Measurements from ENCODE around the gene ULBP2.
"Not testable (repeated sequence)": the region's sequence is repeated elsewhere in the genome, so short reads cannot be mapped to it uniquely, and the experiment has no call there.

Gene ULBP2

DNA sequence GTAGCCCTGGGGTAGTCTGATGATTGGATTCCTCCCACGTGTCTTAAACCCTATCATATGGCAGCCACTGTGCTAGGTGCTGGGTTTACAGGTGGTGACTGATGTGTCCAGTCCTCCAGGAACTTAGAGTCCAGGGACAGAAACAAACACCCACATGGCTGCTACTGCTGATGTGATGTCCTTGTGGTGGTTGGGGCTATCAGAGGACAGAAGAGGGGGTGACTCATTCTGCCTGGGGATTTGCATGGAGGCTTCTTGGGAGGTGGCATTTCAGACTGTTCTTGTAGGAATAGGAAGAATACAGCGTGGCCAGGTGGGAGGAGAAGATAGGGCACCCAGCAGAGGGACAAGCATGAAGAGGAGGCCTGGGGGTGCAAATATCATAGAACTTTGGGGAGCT lies 28.7 kb upstream of the ULBP2 start:
- H3K9ac ChIP-seq (ENCODE audit: low read depth, low read length), result no peak overlapping the region
- H3K4me1 ChIP-seq (ENCODE audit: control insufficient read depth, insufficient read depth, low read length), result no peaks in the 10 kb centered on the region
- no peaks in the 10 kb centered on the region for H3K36me3 ChIP-seq (ENCODE audit: control insufficient read depth, insufficient read depth, low read length)
- no peak overlapping the region for H3K4me3 ChIP-seq (ENCODE audit: low read depth, low read length)
- peaks cover 10% of the 10 kb centered on the region for H3K27me3 ChIP-seq (ENCODE audit: control insufficient read depth, insufficient read depth, low read length)
- no peaks in the 10 kb centered on the region for H3K9me3 ChIP-seq (ENCODE audit: control insufficient read depth, insufficient read depth, low read length)

- Histone ChIP-seq H3K4me1 (ENCODE audit: control insufficient read depth, insufficient read depth, low read length) (no peaks in the 10 kb centered on the region), H3K9me3 (ENCODE audit: control insufficient read depth, insufficient read depth, low read length) (no peaks in the 10 kb centered on the region), H3K9ac (ENCODE audit: low read depth, low read length) (no peak overlapping the region), H3K4me3 (ENCODE audit: low read depth, low read length) (no peak overlapping the region), H3K36me3 (ENCODE audit: control insufficient read depth, insufficient read depth, low read length) (no peaks in the 10 kb centered on the region), H3K27me3 (ENCODE audit: control insufficient read depth, insufficient read depth, low read length) (peaks cover 15% of the 10 kb centered on the region)
Measured at GRCh38 chr6:149913540-149914240, 28.1 kb upstream of the ULBP2 start.

DNA sequence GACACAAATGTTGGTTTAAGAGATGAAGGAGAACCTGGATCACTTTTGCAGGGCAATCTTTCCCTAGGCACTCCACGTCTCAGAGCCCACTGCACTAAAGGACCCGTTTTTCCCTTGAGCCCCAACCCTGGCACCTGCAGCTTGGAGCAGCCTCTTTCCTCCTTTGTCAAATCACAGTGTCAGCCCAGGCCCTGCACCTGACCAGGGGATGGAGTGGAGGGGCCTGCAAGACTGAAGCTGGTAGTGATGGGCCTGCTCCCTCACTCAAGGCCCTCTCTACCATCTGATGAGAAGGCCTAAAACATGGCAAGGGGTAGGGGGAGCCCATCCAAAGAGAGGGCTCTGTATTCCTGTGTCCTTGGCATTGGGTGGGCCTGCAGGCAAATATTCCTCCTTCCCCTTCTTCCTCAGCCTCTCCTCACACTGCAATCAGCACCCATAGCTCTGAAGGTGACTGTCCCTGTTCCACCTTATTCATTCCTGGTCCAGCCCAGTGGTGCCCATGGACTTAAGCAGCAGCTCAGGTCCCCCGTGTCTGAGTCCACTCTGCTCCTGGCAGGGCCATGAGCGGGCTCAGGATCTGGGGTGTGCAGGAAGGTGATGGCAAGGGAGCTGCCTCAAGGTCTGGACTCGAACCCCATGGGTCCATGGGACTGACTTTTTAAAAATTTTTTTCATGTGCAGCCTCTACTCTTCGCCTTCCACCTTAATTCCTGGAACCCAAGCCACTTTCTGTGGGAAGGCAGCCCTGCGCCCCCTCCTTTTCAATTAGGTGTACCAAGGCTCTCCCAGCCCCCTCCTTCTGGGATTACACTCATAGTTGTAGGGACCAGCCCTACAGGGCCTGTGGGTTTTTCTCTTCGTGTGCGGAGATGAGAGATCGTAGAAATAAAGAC lies 25.6 kb upstream of the ULBP2 start:
- peaks cover 38% of the 10 kb centered on the region for H3K27me3 ChIP-seq (ENCODE audit: control insufficient read depth, insufficient read depth, low read length)
- no peak overlapping the region for H3K4me3 ChIP-seq (ENCODE audit: low read depth, low read length)
- H3K9me3 ChIP-seq (ENCODE audit: control insufficient read depth, insufficient read depth, low read length), result no peaks in the 10 kb centered on the region
- H3K36me3 ChIP-seq (ENCODE audit: control insufficient read depth, insufficient read depth, low read length), result no peaks in the 10 kb centered on the region
- no peak overlapping the region for H3K9ac ChIP-seq (ENCODE audit: low read depth, low read length)
- H3K4me1 ChIP-seq (ENCODE audit: control insufficient read depth, insufficient read depth, low read length), result no peaks in the 10 kb centered on the region

- peaks cover 53% of the 10 kb centered on the region for H3K27me3 ChIP-seq (ENCODE audit: control insufficient read depth, insufficient read depth, low read length)
- H3K9ac ChIP-seq (ENCODE audit: low read depth, low read length), result no peak overlapping the region
- no peaks in the 10 kb centered on the region for H3K9me3 ChIP-seq (ENCODE audit: control insufficient read depth, insufficient read depth, low read length)
- H3K4me3 ChIP-seq (ENCODE audit: low read depth, low read length), result no peak overlapping the region
- H3K4me1 ChIP-seq (ENCODE audit: control insufficient read depth, insufficient read depth, low read length), result no peaks in the 10 kb centered on the region
- H3K36me3 ChIP-seq (ENCODE audit: control insufficient read depth, insufficient read depth, low read length), result no peaks in the 10 kb centered on the region
Measured at GRCh38 chr6:149917679-149918078, 24.1 kb upstream of the ULBP2 start.

GRCh38 chr6:149918151-149918905 lies 23.5 kb upstream of the ULBP2 start:
- no peak overlapping the region for H3K9ac ChIP-seq (ENCODE audit: low read depth, low read length)
- peaks cover 59% of the 10 kb centered on the region for H3K27me3 ChIP-seq (ENCODE audit: control insufficient read depth, insufficient read depth, low read length)
- H3K4me1 ChIP-seq (ENCODE audit: control insufficient read depth, insufficient read depth, low read length), result no peaks in the 10 kb centered on the region
- H3K36me3 ChIP-seq (ENCODE audit: control insufficient read depth, insufficient read depth, low read length), result no peaks in the 10 kb centered on the region
- no peaks in the 10 kb centered on the region for H3K9me3 ChIP-seq (ENCODE audit: control insufficient read depth, insufficient read depth, low read length)
- H3K4me3 ChIP-seq (ENCODE audit: low read depth, low read length), result no peak overlapping the region

- peaks cover 63% of the 10 kb centered on the region for H3K27me3 ChIP-seq (ENCODE audit: control insufficient read depth, insufficient read depth, low read length)
- not testable (repeated sequence) for H3K9me3 ChIP-seq (ENCODE audit: control insufficient read depth, insufficient read depth, low read length); H3K36me3 ChIP-seq (ENCODE audit: control insufficient read depth, insufficient read depth, low read length); H3K4me3 ChIP-seq (ENCODE audit: low read depth, low read length); H3K4me1 ChIP-seq (ENCODE audit: control insufficient read depth, insufficient read depth, low read length); H3K9ac ChIP-seq (ENCODE audit: low read depth, low read length)
Measured at GRCh38 chr6:149919126-149919833, 22.5 kb upstream of the ULBP2 start.

- Histone ChIP-seq H3K4me1 (ENCODE audit: control insufficient read depth, insufficient read depth, low read length) (no peaks in the 10 kb centered on the region), H3K9me3 (ENCODE audit: control insufficient read depth, insufficient read depth, low read length) (no peaks in the 10 kb centered on the region), H3K4me3 (ENCODE audit: low read depth, low read length) (no peak overlapping the region), H3K27me3 (ENCODE audit: control insufficient read depth, insufficient read depth, low read length) (peaks cover 69% of the 10 kb centered on the region), H3K9ac (ENCODE audit: low read depth, low read length) (no peak overlapping the region), H3K36me3 (ENCODE audit: control insufficient read depth, insufficient read depth, low read length) (no peaks in the 10 kb centered on the region)
Measured at GRCh38 chr6:149919834-149920225, 22.0 kb upstream of the ULBP2 start.

DNA sequence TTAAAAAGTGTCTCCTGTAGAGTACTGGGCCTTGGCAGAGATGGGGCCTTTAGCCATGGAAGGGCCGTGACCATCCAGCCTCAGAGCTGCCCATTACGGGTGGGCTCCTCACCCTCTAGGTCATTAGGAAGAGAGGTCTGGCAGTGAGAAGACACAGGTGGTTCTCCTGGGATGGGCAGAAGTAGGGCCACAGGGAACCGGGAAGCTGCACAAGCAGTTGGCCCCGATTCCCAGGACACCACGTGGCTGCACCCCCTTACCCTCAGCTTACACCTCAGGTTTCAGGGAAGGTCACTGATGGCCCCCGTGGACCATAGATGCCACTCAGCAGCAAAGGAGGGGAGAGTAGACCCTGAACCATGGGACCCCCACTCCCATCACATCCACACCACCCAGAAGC lies 20.5 kb upstream of the ULBP2 start:
- H3K9me3 ChIP-seq (ENCODE audit: control insufficient read depth, insufficient read depth, low read length), result no peaks in the 10 kb centered on the region
- no peak overlapping the region for H3K4me3 ChIP-seq (ENCODE audit: low read depth, low read length)
- peaks cover 83% of the 10 kb centered on the region for H3K27me3 ChIP-seq (ENCODE audit: control insufficient read depth, insufficient read depth, low read length)
- no peaks in the 10 kb centered on the region for H3K4me1 ChIP-seq (ENCODE audit: control insufficient read depth, insufficient read depth, low read length)
- H3K36me3 ChIP-seq (ENCODE audit: control insufficient read depth, insufficient read depth, low read length), result no peaks in the 10 kb centered on the region
- no peak overlapping the region for H3K9ac ChIP-seq (ENCODE audit: low read depth, low read length)

DNA sequence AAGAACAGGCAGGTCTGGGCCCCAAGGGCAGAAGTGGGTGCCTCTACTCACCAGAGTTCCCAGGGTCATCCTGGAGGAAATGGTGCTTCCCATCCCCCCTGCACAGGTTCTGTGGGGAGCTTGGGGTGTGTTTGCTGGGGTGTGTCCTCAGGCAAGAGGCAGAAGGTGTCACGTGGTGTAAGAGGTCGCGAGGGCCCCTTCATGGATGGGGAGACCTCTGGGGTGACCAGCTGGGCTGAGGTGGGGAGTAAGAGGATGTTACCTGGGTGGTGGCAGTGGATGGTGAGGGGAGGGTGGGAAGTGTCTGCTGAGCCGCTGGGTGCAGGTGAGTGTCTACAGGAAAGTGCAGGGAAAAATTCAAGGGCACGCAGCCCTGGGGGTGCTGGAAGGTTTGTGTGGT lies 19.7 kb upstream of the ULBP2 start:
- not testable (repeated sequence) for H3K4me1 ChIP-seq (ENCODE audit: control insufficient read depth, insufficient read depth, low read length); H3K9ac ChIP-seq (ENCODE audit: low read depth, low read length); H3K9me3 ChIP-seq (ENCODE audit: control insufficient read depth, insufficient read depth, low read length); H3K36me3 ChIP-seq (ENCODE audit: control insufficient read depth, insufficient read depth, low read length)
- Histone ChIP-seq H3K4me3 (ENCODE audit: low read depth, low read length) (peak overlapping the region; percentile 52), H3K27me3 (ENCODE audit: control insufficient read depth, insufficient read depth, low read length) (peaks cover 87% of the 10 kb centered on the region)

DNA sequence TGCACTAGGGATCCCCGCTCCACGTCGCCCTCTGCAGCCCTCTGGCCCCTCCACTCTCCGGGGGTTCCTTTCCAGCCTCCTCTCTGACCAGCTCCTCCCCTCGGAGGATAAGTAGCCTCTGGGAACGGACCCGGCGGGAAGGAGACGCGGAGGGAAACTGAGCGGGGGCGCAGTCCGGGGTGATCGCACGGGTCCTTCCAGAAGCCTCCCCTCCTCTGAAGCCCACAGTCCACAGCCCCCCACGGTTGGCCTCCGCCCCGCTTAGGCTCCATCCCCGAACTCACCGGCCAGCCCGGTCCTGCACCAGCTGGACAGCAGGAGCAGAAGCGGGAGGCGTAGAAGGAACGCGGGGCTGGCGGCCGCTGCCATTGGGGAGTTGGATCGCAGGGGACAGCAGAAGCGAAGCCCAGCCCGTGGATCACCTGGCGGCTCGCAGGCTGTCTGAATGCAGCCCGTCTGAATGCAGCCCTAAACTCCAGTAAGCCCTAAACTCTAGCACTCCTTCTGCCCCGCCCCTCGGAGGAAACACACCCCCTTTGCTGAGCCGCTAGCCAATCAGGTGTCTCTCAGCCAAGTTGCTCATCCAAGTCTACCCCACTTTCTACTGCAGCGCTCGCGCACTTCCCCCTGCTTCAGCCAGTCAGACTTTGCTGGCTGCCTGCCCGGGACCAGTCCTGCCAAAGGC lies 19.0 kb upstream of the ULBP2 start, which contains the start of gene RAET1G:
Gene RAET1G (minus strand): TSS at position 480 of the 685 bp plus-strand sequence. CDS start 111 bp downstream, at position 369.
- H3K9ac ChIP-seq (ENCODE audit: low read depth, low read length), result no peak within 1 kb of the TSS
- peaks cover 86% of the 10 kb centered on the region for H3K27me3 ChIP-seq (ENCODE audit: control insufficient read depth, insufficient read depth, low read length)
- H3K4me1 ChIP-seq (ENCODE audit: control insufficient read depth, insufficient read depth, low read length), result no peaks in the 10 kb centered on the region
- peak within 1 kb of the TSS; percentile 52 for H3K4me3 ChIP-seq (ENCODE audit: low read depth, low read length)
- H3K9me3 ChIP-seq (ENCODE audit: control insufficient read depth, insufficient read depth, low read length), result no peaks in the 10 kb centered on the region
- no peaks in the 10 kb centered on the region for H3K36me3 ChIP-seq (ENCODE audit: control insufficient read depth, insufficient read depth, low read length)
